HepG2 (cell line): ENCODE measurements around the gene LEPR.
A peak's percentile ranks its signal among the peaks of the same experiment; 100 is the strongest.

Source experiments
- ATF2 ChIP-seq: sonication (generic); formaldehyde crosslinking; IDR thresholded peaks from 2 replicates; pipeline ENCODE4 v1.4.0; 2020; ENCODE audit warnings: missing genetic modification reagents
- CREB1 ChIP-seq, 2 experiments: fragments of 450-650 bp in 1 of 2; IDR thresholded peaks; 2 replicates each; pipeline ENCODE4 v1.6.1; 2016 to 2017; ENCODE audit warnings: control low read depth in 1 of 2, mild to moderate bottlenecking in 1 of 2, missing compliant biosample characterization in 1 of 2, missing genetic modification characterization in 1 of 2
- CTCF ChIP-seq: sonication (generic); formaldehyde crosslinking; IDR thresholded peaks from 2 replicates; pipeline ENCODE4 v1.5.0; 2020; ENCODE audit warnings: mild to moderate bottlenecking, missing genetic modification reagents, moderate library complexity
- GABPA ChIP-seq, 2 experiments: IDR thresholded peaks; 2 replicates each; pipeline ENCODE4 v1.6.1; 2011 to 2016; ENCODE audit warnings: low read depth in 2 of 2, low read length in 1 of 2, missing biosample characterization in 1 of 2, missing genetic modification characterization in 1 of 2
- JUN ChIP-seq: sonication (generic); formaldehyde crosslinking; IDR thresholded peaks from 2 replicates; pipeline ENCODE4 v1.4.0; 2020; ENCODE audit warnings: mild to moderate bottlenecking, missing genetic modification reagents
- MTERF4 ChIP-seq: sonication (generic); formaldehyde crosslinking; IDR thresholded peaks from 2 replicates; pipeline ENCODE4 v1.8.0; 2023; ENCODE audit warnings: mild to moderate bottlenecking, missing genetic modification reagents
- MYC ChIP-seq: sonication (generic); formaldehyde crosslinking; IDR thresholded peaks from 2 replicates; pipeline ENCODE4 v1.9.0; 2021; ENCODE audit warnings: missing genetic modification reagents, borderline replicate concordance
- PBX2 ChIP-seq: IDR thresholded peaks from 2 replicates; pipeline ENCODE4 v1.6.1; 2016; ENCODE audit warnings: control low read depth
- PRDM10 ChIP-seq: sonication (generic); formaldehyde crosslinking; IDR thresholded peaks from 2 replicates; pipeline ENCODE4 v1.4.0; 2020; ENCODE audit warnings: low read depth, missing genetic modification reagents
- SUZ12 ChIP-seq: fragments of 150-350 bp; IDR thresholded peaks from 2 replicates; pipeline ENCODE4 v1.6.1; 2014; ENCODE audit warnings: low read depth, low read length
- ZBTB44 ChIP-seq: sonication (generic); formaldehyde crosslinking; IDR thresholded peaks from 2 replicates; pipeline ENCODE4 v1.4.0; 2020; ENCODE audit warnings: missing genetic modification reagents
- ZNF160 ChIP-seq: sonication (generic); formaldehyde crosslinking; IDR thresholded peaks from 2 replicates; pipeline ENCODE4 v1.8.0; 2022; ENCODE audit warnings: mild to moderate bottlenecking, inconsistent platforms, missing genetic modification reagents

- TF ChIP-seq GABPA (IDR thresholded peaks at IDR 0.05; ENCODE audit: low read depth, low read length) (no peak), GABPA (CRISPR knock-in tag; IDR thresholded peaks at IDR 0.05; ENCODE audit: low read depth) (no peak), PRDM10 (CRISPR knock-in tag) (0 out of 2 replicates have a peak, but pooled peaks have one; percentile 17), SUZ12 (no peak), ATF2 (no peak), ZBTB44 (CRISPR knock-in tag) (no peak), MTERF4 (CRISPR knock-in tag) (no peak), MYC (CRISPR knock-in tag) (no peak), JUN (CRISPR knock-in tag) (peak; percentile 46; the same call in 1 of the 2 replicates), PBX2 (no peak), CREB1 (IDR thresholded peaks at IDR 0.05) (no peak), CREB1 (CRISPR knock-in tag; IDR thresholded peaks at IDR 0.05) (0 out of 2 replicates have a peak, but pooled peaks have one; percentile 35), CTCF (CRISPR knock-in tag) (no peak), ZNF160 (CRISPR knock-in tag) (no peak)
Observed at GRCh38 chr1:65419681-65420589, 533 bp upstream of the LEPR start.
